OCI-M2 (cell line): ENCODE results near the gene SRGAP2B.
"Not testable (repeated sequence)": the region's sequence is repeated elsewhere in the genome, so short reads cannot be mapped to it uniquely, and the experiment has no call there.

Experiments
- DNase-seq: peaks from one replicate; lab custom pipeline; 2025; ENCODE audit not compliant: unreplicated experiment; lab: John Stamatoyannopoulos, UW

Gene SRGAP2B

GRCh38 chr1:145047553-145047952 lies 47.6 kb downstream of the SRGAP2B start:
- DNase-seq = not testable (repeated sequence)

- DNase-seq = not testable (repeated sequence)
Measured at GRCh38 chr1:145045571-145046273, 49.4 kb downstream of the SRGAP2B start.

GRCh38 chr1:145041519-145041918 lies 53.6 kb downstream of the SRGAP2B start:
- DNase-seq = not testable (repeated sequence)

GRCh38 chr1:145036019-145036418 lies 59.1 kb downstream of the SRGAP2B start:
- not testable (repeated sequence) for DNase-seq

- DNase-seq = not testable (repeated sequence)
Measured at GRCh38 chr1:145033523-145033922, 61.6 kb downstream of the SRGAP2B start.

GRCh38 chr1:145027251-145027650 lies 67.9 kb downstream of the SRGAP2B start:
- DNase-seq = not testable (repeated sequence)

- not testable (repeated sequence) for DNase-seq
Measured at GRCh38 chr1:145025286-145025685, 69.8 kb downstream of the SRGAP2B start.

- DNase-seq = not testable (repeated sequence)
Measured at GRCh38 chr1:145022259-145022658, 72.9 kb downstream of the SRGAP2B start.

GRCh38 chr1:145021749-145022148 lies 73.4 kb downstream of the SRGAP2B start:
- DNase-seq = not testable (repeated sequence)

GRCh38 chr1:145019709-145020108 lies 75.4 kb downstream of the SRGAP2B start:
- DNase-seq = not testable (repeated sequence)

GRCh38 chr1:145017725-145018124 lies 77.4 kb downstream of the SRGAP2B start:
- not testable (repeated sequence) for DNase-seq

GRCh38 chr1:145016492-145016862 lies 78.7 kb downstream of the SRGAP2B start:
- not testable (repeated sequence) for DNase-seq

- not testable (repeated sequence) for DNase-seq
Measured at GRCh38 chr1:145015744-145016491, 79.2 kb downstream of the SRGAP2B start.

- not testable (repeated sequence) for DNase-seq
Measured at GRCh38 chr1:145013353-145013752, 81.8 kb downstream of the SRGAP2B start.

GRCh38 chr1:145011811-145012210 lies 83.3 kb downstream of the SRGAP2B start:
- not testable (repeated sequence) for DNase-seq

- DNase-seq = not testable (repeated sequence)
Measured at GRCh38 chr1:145010580-145010979, 84.5 kb downstream of the SRGAP2B start.

- DNase-seq = not testable (repeated sequence)
Measured at GRCh38 chr1:145009928-145010327, 85.2 kb downstream of the SRGAP2B start.

- not testable (repeated sequence) for DNase-seq
Measured at GRCh38 chr1:145008388-145008787, 86.7 kb downstream of the SRGAP2B start.

- not testable (repeated sequence) for DNase-seq
Measured at GRCh38 chr1:145005142-145005541, 90.0 kb downstream of the SRGAP2B start.

- not testable (repeated sequence) for DNase-seq
Measured at GRCh38 chr1:145001381-145001780, 93.7 kb downstream of the SRGAP2B start.

- not testable (repeated sequence) for DNase-seq
Measured at GRCh38 chr1:145000743-145001326, 94.3 kb downstream of the SRGAP2B start.
